Tibial artery (tissue), 4 donors: ENCODE results near the gene GIMAP5.

Experiments
- DNase-seq, 2 donors: peaks; one replicate each; pipeline ENCODE4 v3.0.0-alpha.2; 2019
- H3K27ac ChIP-seq, 2 donors: fragments of 200-600 bp; sonication (generic) in 1 of 2; 1 replicate in 1 of 2; 2 replicates in 1 of 2; pipeline ENCODE4 v1.5.1; 2018 to 2019; ENCODE audit warnings: mild to moderate bottlenecking in 1 of 2
- H3K27me3 ChIP-seq, 2 donors: fragments of 200-600 bp; sonication (generic) in 1 of 2; one replicate each; pipeline versions ENCODE4 v1.5.1 to v1.6.0; 2016 to 2019
- H3K36me3 ChIP-seq, 3 donors: fragments of 200-600 bp; sonication (generic) in 2 of 3; one replicate each; pipeline ENCODE4 v1.5.1; 2016 to 2019; ENCODE audit warnings: mild to moderate bottlenecking in 2 of 3
- H3K4me1 ChIP-seq, 4 donors: fragments of 200-600 bp; sonication (generic) in 2 of 4; 1 replicate in 3 of 4; 2 replicates in 1 of 4; pipeline ENCODE4 v1.5.1; 2016 to 2019
- H3K4me3 ChIP-seq, 2 donors: fragments of 200-600 bp; sonication (generic) in 1 of 2; 1 replicate in 1 of 2; 2 replicates in 1 of 2; pipeline ENCODE4 v1.5.1; 2018 to 2019; ENCODE audit warnings: mild to moderate bottlenecking in 2 of 2
- H3K9me3 ChIP-seq, 3 donors: fragments of 200-600 bp; sonication (generic) in 1 of 3; one replicate each; pipeline ENCODE4 v1.5.1; 2016 to 2019
- intact Hi-C: fragments of 100-400 bp; cut with DNase I; formaldehyde crosslinking; loops from one replicate; pipeline ENCODE4 v1.15.0; 2023; ENCODE audit warnings: low total_unique reads
- TF ChIP-seq, protein P1 (sequence below), 2 experiments: fragments of 200-600 bp in 1 of 2; fragments of 450-650 bp in 1 of 2; IDR thresholded peaks; one replicate each; pipeline ENCODE4 v1.5.1; 2017 to 2019; ENCODE audit warnings: antibody characterized with exemption in 2 of 2, mild to moderate bottlenecking in 1 of 2, moderate library complexity in 1 of 2

Gene GIMAP5

GRCh38 chr7:150728011-150728410 is 9.2 kb upstream of the GIMAP5 start:
- Histone ChIP-seq H3K27me3 (no peaks in the 10 kb centered on the region), H3K4me1 (no peaks in the 10 kb centered on the region), H3K27ac (no peak overlapping the region), H3K9me3 (peaks cover 0 to 12% (median 5%) of the 10 kb centered on the region in 3 donors), H3K36me3 (no peaks in the 10 kb centered on the region), H3K4me3 (no peak overlapping the region)
- intact Hi-C loops, result no loop called here
- TF ChIP-seq, protein P1, sequence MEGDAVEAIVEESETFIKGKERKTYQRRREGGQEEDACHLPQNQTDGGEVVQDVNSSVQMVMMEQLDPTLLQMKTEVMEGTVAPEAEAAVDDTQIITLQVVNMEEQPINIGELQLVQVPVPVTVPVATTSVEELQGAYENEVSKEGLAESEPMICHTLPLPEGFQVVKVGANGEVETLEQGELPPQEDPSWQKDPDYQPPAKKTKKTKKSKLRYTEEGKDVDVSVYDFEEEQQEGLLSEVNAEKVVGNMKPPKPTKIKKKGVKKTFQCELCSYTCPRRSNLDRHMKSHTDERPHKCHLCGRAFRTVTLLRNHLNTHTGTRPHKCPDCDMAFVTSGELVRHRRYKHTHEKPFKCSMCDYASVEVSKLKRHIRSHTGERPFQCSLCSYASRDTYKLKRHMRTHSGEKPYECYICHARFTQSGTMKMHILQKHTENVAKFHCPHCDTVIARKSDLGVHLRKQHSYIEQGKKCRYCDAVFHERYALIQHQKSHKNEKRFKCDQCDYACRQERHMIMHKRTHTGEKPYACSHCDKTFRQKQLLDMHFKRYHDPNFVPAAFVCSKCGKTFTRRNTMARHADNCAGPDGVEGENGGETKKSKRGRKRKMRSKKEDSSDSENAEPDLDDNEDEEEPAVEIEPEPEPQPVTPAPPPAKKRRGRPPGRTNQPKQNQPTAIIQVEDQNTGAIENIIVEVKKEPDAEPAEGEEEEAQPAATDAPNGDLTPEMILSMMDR (IDR thresholded peaks at IDR 0.05), result no peak
- DNase-seq, result no peak

GRCh38 chr7:150728609-150729008 is 8.6 kb upstream of the GIMAP5 start:
- TF ChIP-seq, protein P1 (IDR thresholded peaks at IDR 0.05), result no peak
- peaks cover 0 to 12% (median 5%) of the 10 kb centered on the region in 3 donors for H3K9me3 ChIP-seq
- intact Hi-C loops, result no loop called here
- H3K27me3 ChIP-seq, result no peaks in the 10 kb centered on the region
- no peaks in the 10 kb centered on the region for H3K4me1 ChIP-seq
- no peak for DNase-seq
- no peak overlapping the region for H3K4me3 ChIP-seq
- no peaks in the 10 kb centered on the region for H3K36me3 ChIP-seq
- H3K27ac ChIP-seq, result no peak overlapping the region

- Histone ChIP-seq H3K4me1 (no peaks in the 10 kb centered on the region), H3K9me3 (peaks cover 0 to 12% (median 5%) of the 10 kb centered on the region in 3 donors), H3K36me3 (no peaks in the 10 kb centered on the region), H3K4me3 (no peak overlapping the region), H3K27me3 (no peaks in the 10 kb centered on the region), H3K27ac (no peak overlapping the region)
- intact Hi-C loops, result no loop called here
- no peak for DNase-seq
- TF ChIP-seq, protein P1 (IDR thresholded peaks at IDR 0.05), result no peak
These were observed 5.3 kb upstream of the GIMAP5 start for GRCh38 chr7:150731916-150732315.

GRCh38 chr7:150732786-150733481 is 4.3 kb upstream of the GIMAP5 start:
- no peak for DNase-seq
- Histone ChIP-seq H3K27ac (no peak overlapping the region), H3K4me3 (no peak overlapping the region), H3K27me3 (no peaks in the 10 kb centered on the region), H3K4me1 (no peaks in the 10 kb centered on the region), H3K9me3 (peaks cover 0 to 8% (median 2%) of the 10 kb centered on the region in 3 donors), H3K36me3 (no peaks in the 10 kb centered on the region)
- TF ChIP-seq, protein P1 (IDR thresholded peaks at IDR 0.05), result no peak
- intact Hi-C loops, result no loop called here

- Histone ChIP-seq H3K27me3 (no peaks in the 10 kb centered on the region), H3K27ac (no peak overlapping the region), H3K4me1 (no peaks in the 10 kb centered on the region), H3K4me3 (no peak overlapping the region), H3K36me3 (no peaks in the 10 kb centered on the region), H3K9me3 (peaks cover 0 to 1% (median 0%) of the 10 kb centered on the region in 3 donors)
- intact Hi-C loops, result no loop called here
- DNase-seq, result no peak
- TF ChIP-seq, protein P1 (IDR thresholded peaks at IDR 0.05), result no peak
These were observed 3.6 kb upstream of the GIMAP5 start for GRCh38 chr7:150733482-150734095.
